ENCODE data around the gene P2RY14. TPM values are rescaled to one million over a fixed set of nuclear protein-coding genes. Genes with fewer than 3 reads are reported as not detected.

Gene P2RY14
- total RNA-seq, 4 donors from 2014 or later = 0.60 to 11.3 (median 7.2) TPM; not detected in 1

DNA sequence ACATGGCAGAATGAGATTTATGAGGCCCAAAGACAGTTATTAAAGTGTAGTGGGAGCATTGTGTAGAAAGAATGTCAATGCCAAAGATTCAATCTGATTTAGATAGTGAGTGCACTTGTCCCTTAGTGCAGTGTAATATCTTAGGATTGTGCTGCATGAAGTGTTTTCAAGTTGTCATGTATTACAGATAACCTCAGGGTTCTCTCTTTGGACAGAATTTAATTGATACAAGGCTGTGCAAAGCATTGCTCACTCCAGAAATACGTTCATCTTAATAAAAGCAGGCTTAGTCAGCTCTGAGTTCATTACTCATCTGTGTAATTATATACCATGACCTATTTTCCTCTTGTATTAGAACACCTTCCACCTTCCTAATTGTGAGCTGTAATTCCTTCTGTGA, 59.3 kb downstream of the P2RY14 start:
- H3K27ac ChIP-seq = no peak overlapping the region
- no peak for DNase-seq
- peaks cover 0 to 4% (median 0%) of the 10 kb centered on the region in 4 donors for H3K4me1 ChIP-seq
- intact Hi-C loops (cut with DNase I; ENCODE audit: low total_unique reads) (no loop called here), in situ Hi-C loops (cut with MboI; ENCODE audit: low pct_ligation_motif_present in 1 of 4, low pct_unique_long_range_greater_than_20kb in 1 of 4, low sequenced_read_pairs in 3 of 4) (loop anchor here in 1 of 4 donors (10.0 kb wide), 1 partner anchor 54 kb away; no protein-coding TSS in a partner anchor)
- no peaks in the 10 kb centered on the region for H3K9me3 ChIP-seq
- H3K27me3 ChIP-seq = no peaks in the 10 kb centered on the region
- WGBS, 2 donors (ENCODE audit: low coverage in 1 of 2) = 43 to 50% methylated on average over 1 of the region's 1 CpG
- H3K4me3 ChIP-seq = no peak overlapping the region
- TF ChIP-seq POLR2A (IDR thresholded peaks at IDR 0.05) (no peak), EP300 (IDR thresholded peaks at IDR 0.05; ENCODE audit: low read depth) (no peak), POLR2AphosphoS5 (IDR thresholded peaks at IDR 0.05) (no peak), CTCF (IDR thresholded peaks at IDR 0.05) (no peak)
- H3K36me3 ChIP-seq = no peaks in the 10 kb centered on the region

- no peak overlapping the region for H3K4me3 ChIP-seq
- no peaks in the 10 kb centered on the region for H3K36me3 ChIP-seq
- in situ Hi-C loops (cut with MboI; ENCODE audit: low pct_ligation_motif_present in 1 of 4, low pct_unique_long_range_greater_than_20kb in 1 of 4, low sequenced_read_pairs in 3 of 4) (loop anchor here in 1 of 4 donors (10.0 kb wide), 1 partner anchor 53 kb away; no protein-coding TSS in a partner anchor), intact Hi-C loops (cut with DNase I; ENCODE audit: low total_unique reads) (no loop called here)
- TF ChIP-seq POLR2A (IDR thresholded peaks at IDR 0.05) = no peak
- TF ChIP-seq CTCF (IDR thresholded peaks at IDR 0.05) = no peak
- no peak for TF ChIP-seq POLR2AphosphoS5 (IDR thresholded peaks at IDR 0.05)
- no peak for TF ChIP-seq EP300 (IDR thresholded peaks at IDR 0.05; ENCODE audit: low read depth)
- H3K4me1 ChIP-seq = peaks cover 0 to 4% (median 0%) of the 10 kb centered on the region in 4 donors
- H3K27ac ChIP-seq = no peak overlapping the region
- H3K27me3 ChIP-seq = no peaks in the 10 kb centered on the region
- WGBS, 2 donors (ENCODE audit: low coverage in 1 of 2) = 61 to 73% methylated on average over 1 of the region's 1 CpG
- no peaks in the 10 kb centered on the region for H3K9me3 ChIP-seq
- no peak for DNase-seq
Observed at GRCh38 chr3:151218136-151218535, 60.2 kb downstream of the P2RY14 start.

DNA sequence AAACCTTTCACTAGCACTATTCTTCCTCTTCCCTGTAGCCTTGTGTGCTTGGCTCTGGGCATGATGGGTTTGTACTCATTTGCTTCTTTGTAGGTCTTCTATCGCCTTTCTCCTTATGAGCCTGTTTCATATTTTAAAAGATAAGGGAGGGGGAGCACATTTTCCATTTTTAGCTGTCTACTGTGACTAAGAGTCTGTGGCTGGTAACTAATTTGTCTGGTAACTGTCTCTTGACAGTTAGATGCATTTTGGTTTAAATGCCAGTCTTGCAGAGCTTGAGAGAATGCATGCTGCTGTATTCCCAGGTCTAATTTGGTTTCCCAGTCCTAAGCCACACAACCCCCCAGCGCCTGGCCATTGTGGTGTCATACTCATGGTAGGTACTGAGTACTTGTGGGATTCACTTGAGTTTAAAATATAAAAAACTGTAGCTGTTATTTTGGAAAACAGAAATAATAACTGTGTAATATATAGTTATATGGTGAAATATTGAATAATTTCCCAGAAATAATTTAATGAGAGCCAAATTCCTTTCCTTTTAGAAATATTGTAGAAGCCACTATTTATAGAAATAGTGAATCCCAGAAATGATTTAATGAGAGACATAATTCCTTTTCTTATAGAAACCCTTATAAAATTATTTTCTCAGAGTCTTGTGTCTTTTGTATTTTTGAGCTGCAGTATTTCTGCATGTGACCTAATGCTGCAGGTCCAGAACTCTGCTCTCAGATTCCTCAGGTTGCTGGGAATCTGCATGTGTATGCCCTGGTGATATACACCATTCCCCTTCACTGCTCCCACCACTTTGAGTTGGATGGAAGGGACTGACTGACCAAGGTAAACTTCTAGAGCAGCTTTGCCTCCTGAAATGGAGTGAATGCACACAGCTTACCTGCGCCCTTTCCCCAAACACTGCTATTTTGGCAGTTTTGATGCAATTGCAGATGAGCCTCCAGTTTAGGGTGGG, 61.4 kb downstream of the P2RY14 start:
- DNase-seq = no peak
- Histone ChIP-seq H3K36me3 (no peaks in the 10 kb centered on the region), H3K27me3 (no peaks in the 10 kb centered on the region), H3K4me1 (peaks cover 0 to 4% (median 0%) of the 10 kb centered on the region in 4 donors), H3K9me3 (no peaks in the 10 kb centered on the region), H3K4me3 (no peak overlapping the region), H3K27ac (no peak overlapping the region)
- intact Hi-C loops (cut with DNase I; ENCODE audit: low total_unique reads) = no loop called here
- TF ChIP-seq CTCF (IDR thresholded peaks at IDR 0.05) (no peak), EP300 (IDR thresholded peaks at IDR 0.05; ENCODE audit: low read depth) (no peak), POLR2AphosphoS5 (IDR thresholded peaks at IDR 0.05) (no peak), POLR2A (IDR thresholded peaks at IDR 0.05) (no peak)
- 63 to 85% methylated on average over 2 to 3 of the region's 3 CpGs for WGBS, 2 donors (ENCODE audit: low coverage in 1 of 2)
- in situ Hi-C loops (cut with MboI; ENCODE audit: low pct_ligation_motif_present in 1 of 4, low pct_unique_long_range_greater_than_20kb in 1 of 4, low sequenced_read_pairs in 3 of 4) = loop anchor here in 1 of 4 donors (10.0 kb wide), 1 partner anchor 52 kb away; no protein-coding TSS in a partner anchor

- WGBS, 2 donors (ENCODE audit: low coverage in 1 of 2) = 65 to 86% methylated on average over 1 of the region's 1 CpG
- TF ChIP-seq EP300 (IDR thresholded peaks at IDR 0.05; ENCODE audit: low read depth) = no peak
- TF ChIP-seq CTCF (IDR thresholded peaks at IDR 0.05) = no peak
- TF ChIP-seq POLR2AphosphoS5 (IDR thresholded peaks at IDR 0.05) = no peak
- no peak for TF ChIP-seq POLR2A (IDR thresholded peaks at IDR 0.05)
- H3K9me3 ChIP-seq = no peaks in the 10 kb centered on the region
- H3K27ac ChIP-seq = no peak overlapping the region
- no peaks in the 10 kb centered on the region for H3K27me3 ChIP-seq
- DNase-seq = no peak
- peaks cover 0 to 17% (median 9%) of the 10 kb centered on the region in 4 donors for H3K4me1 ChIP-seq
- H3K36me3 ChIP-seq = no peaks in the 10 kb centered on the region
- intact Hi-C loops (cut with DNase I; ENCODE audit: low total_unique reads) (no loop called here), in situ Hi-C loops (cut with MboI; ENCODE audit: low pct_ligation_motif_present in 1 of 4, low pct_unique_long_range_greater_than_20kb in 1 of 4, low sequenced_read_pairs in 3 of 4) (loop anchor here in 1 of 4 donors (10.0 kb wide), 1 partner anchor 50 kb away; no protein-coding TSS in a partner anchor)
- H3K4me3 ChIP-seq = no peak overlapping the region
Observed at GRCh38 chr3:151214459-151214858, 63.9 kb downstream of the P2RY14 start.

All from transverse colon (tissue), 4 donors.